ENCODE results near the gene ANXA11. TPM values are rescaled to one million over a fixed set of nuclear protein-coding genes. Genes with fewer than 3 reads are reported as not detected.
"Not testable (repeated sequence)": the region's sequence is repeated elsewhere in the genome, so short reads cannot be mapped to it uniquely, and the experiment has no call there.

The ANXA11 gene
- total RNA-seq (100 to 1,000 TPM; 196 to 222 (median 208) TPM), total RNA-seq (69.5 to 354 (median 230) reads per million in 29 experiments)
- 172 TPM for total RNA-seq (2013)

DNA sequence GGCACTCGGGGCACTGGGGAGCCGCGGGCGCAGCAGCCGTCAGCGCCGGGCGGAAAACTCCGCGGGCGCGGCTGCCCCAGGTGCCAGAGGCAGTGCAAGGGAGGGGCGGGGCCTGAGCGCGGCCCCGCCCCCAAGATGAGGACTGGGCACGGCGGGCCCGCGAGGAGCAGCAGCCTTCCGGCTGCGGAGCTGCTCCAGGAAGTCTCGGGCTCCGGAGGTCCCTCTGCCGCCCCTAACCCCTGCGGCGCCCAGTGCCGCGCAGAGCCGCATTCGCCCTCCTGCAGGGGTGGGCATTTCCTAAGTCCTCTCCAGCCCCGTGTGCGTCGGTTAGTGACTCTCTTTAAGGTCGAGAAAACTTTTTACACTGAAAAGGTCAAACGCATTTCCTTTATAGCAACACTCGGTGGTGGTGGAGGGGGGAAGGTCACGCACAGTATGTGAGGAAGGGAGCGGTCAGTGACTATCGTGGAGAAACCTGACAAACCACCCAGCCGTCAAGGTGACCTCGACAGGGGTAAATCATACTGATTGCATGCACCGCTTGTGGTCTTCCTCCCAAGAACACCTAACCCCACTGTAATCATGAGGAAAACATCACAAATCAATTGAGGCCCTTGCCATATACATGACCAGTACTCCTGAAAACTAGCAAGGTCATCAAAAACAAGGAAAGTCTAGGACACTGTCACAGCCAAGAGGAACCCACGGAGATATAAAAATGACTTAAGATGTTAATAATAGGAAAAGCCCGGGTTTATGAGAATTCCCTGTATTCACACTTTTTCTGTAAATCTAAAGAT is at the start of gene ANXA11:
ANXA11 (minus strand) TSS at position 61 of the 800 bp plus-strand sequence. CDS start 32,676 bp downstream, outside the sequence.
- H3K27me3 ChIP-seq (replicated peaks in 1 of 2; ENCODE audit: control insufficient read depth in 2 of 2, extremely low read depth in 1 of 2, insufficient read depth in 2 of 2, low read length in 1 of 2), result no peaks in the 10 kb centered on the region
- Mint-ChIP-seq H3K27me3 (no peaks in the 10 kb centered on the region), H3K36me3 (peaks cover 12% of the 10 kb centered on the region), H3K4me1 (peaks cover 50 to 65% (median 52%) of the 10 kb centered on the region in 3 donors), H3K27ac (peak within 1 kb of the TSS; percentile 94 to 95), H3K9me3 (no peaks in the 10 kb centered on the region), H3K4me3 (peak within 1 kb of the TSS; percentile 83 to 98 (median 97))
- peak within 1 kb of the TSS; percentile 85 for H3K27ac ChIP-seq (ENCODE audit: low read length)
- POLR2A ChIA-PET, result interaction anchor here (0.6 kb wide), 3 partner anchors 18 to 760 kb away, joined by 3 to 5 read pairs (median 4); partner anchors contain the start of gene ZCCHC24 (in 1 of the 2)
- H3K4me3 ChIP-seq (ENCODE audit: control insufficient read depth in 1 of 2, extremely low read depth in 1 of 2, low read length in 1 of 2), result peak within 1 kb of the TSS; percentile 72 to 94
- ATAC-seq (replicated peaks in 1 of 4), result peak; percentile 85 to 87 (median 85)
- peak; percentile 72 to 89 (median 83) for DNase-seq
- H3K4me1 ChIP-seq (ENCODE audit: control insufficient read depth in 1 of 2, extremely low read depth in 1 of 2, insufficient read depth in 2 of 2, low read length in 2 of 2), result peaks cover 26 to 48% of the 10 kb centered on the region in 2 experiments
- under 1% methylated on average over 31 of the region's 45 CpGs for WGBS (ENCODE audit: insufficient coverage)
- H3K9me3 ChIP-seq, result no peaks in the 10 kb centered on the region
- H3K36me3 ChIP-seq (ENCODE audit: control insufficient read depth in 2 of 2, extremely low read depth in 1 of 2, insufficient read depth in 1 of 2, low read length in 1 of 2), result peaks cover 0 to 7% of the 10 kb centered on the region in 2 donors
- CTCF ChIA-PET, result interaction anchor here in 1 of 2 donors (0.6 to 1.0 kb wide), 2 partner anchors 18 kb away, joined by 3 to 5 read pairs; no protein-coding TSS in a partner anchor

DNA sequence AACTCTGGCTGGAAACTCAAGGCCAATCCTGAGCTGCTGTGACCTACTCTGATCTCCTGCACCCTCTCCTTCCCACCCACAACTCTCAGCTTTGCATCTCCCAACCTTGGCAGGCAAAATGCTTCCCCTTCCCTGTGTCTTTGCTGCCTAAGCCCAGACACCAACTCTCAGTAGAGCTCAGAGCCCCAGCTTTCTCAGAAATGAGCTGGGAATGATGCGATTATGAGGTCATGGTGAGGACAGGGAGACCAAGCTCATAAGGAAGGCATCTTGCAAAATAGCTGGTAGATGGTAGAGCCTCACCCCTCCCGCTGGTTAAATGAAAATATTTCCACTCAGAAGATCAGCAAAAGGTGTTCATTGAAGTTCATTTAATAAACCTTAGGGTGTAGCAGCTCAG is 49.4 kb upstream of the ANXA11 start:
- CTCF ChIA-PET; H3K9me3 ChIP-seq; POLR2A ChIA-PET; ATAC-seq (replicated peaks in 1 of 4); H3K27ac Mint-ChIP-seq; H3K4me1 ChIP-seq (ENCODE audit: control insufficient read depth in 1 of 2, extremely low read depth in 1 of 2, insufficient read depth in 2 of 2, low read length in 2 of 2); H3K4me3 Mint-ChIP-seq; H3K9me3 Mint-ChIP-seq; H3K27ac ChIP-seq (ENCODE audit: low read length); H3K4me3 ChIP-seq (ENCODE audit: control insufficient read depth in 1 of 2, extremely low read depth in 1 of 2, low read length in 1 of 2); H3K36me3 ChIP-seq (ENCODE audit: control insufficient read depth in 2 of 2, extremely low read depth in 1 of 2, insufficient read depth in 1 of 2, low read length in 1 of 2); DNase-seq; H3K36me3 Mint-ChIP-seq; H3K27me3 ChIP-seq (replicated peaks in 1 of 2; ENCODE audit: control insufficient read depth in 2 of 2, extremely low read depth in 1 of 2, insufficient read depth in 2 of 2, low read length in 1 of 2); H3K4me1 Mint-ChIP-seq: not testable (repeated sequence)
- peaks cover 19 to 20% of the 10 kb centered on the region in 2 donors for H3K27me3 Mint-ChIP-seq
- WGBS (ENCODE audit: insufficient coverage), result no CpG with 5 or more reads among the region's 2 CpGs

DNA sequence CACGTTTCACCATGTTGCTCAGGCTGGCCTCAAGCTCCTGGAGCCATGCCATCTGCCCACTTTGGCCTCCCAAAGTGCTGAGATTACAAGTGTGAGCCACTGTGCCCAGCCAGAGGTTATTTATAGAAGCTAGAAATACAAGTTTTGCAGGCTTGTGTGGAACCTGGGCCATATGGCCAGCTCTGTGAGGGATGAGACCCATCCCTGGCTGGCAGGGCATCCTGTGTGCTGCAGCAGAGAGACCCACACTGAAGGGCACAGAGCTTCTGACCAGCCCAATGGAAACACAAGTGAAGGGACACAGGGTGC is 48.6 kb upstream of the ANXA11 start:
- H3K27ac ChIP-seq (ENCODE audit: low read length); H3K36me3 ChIP-seq (ENCODE audit: control insufficient read depth in 2 of 2, extremely low read depth in 1 of 2, insufficient read depth in 1 of 2, low read length in 1 of 2); H3K4me1 ChIP-seq (ENCODE audit: control insufficient read depth in 1 of 2, extremely low read depth in 1 of 2, insufficient read depth in 2 of 2, low read length in 2 of 2); ATAC-seq (replicated peaks in 1 of 4); H3K9me3 Mint-ChIP-seq; H3K4me3 Mint-ChIP-seq; H3K27me3 ChIP-seq (replicated peaks in 1 of 2; ENCODE audit: control insufficient read depth in 2 of 2, extremely low read depth in 1 of 2, insufficient read depth in 2 of 2, low read length in 1 of 2); H3K27ac Mint-ChIP-seq; CTCF ChIA-PET; H3K36me3 Mint-ChIP-seq; H3K4me3 ChIP-seq (ENCODE audit: control insufficient read depth in 1 of 2, extremely low read depth in 1 of 2, low read length in 1 of 2); POLR2A ChIA-PET; H3K9me3 ChIP-seq; DNase-seq; H3K4me1 Mint-ChIP-seq: not testable (repeated sequence)
- peaks cover 19 to 20% of the 10 kb centered on the region in 2 donors for H3K27me3 Mint-ChIP-seq
- no CpG with 5 or more reads among the region's 1 CpG for WGBS (ENCODE audit: insufficient coverage)

GRCh38 chr10:80253266-80253962 is 48.1 kb upstream of the ANXA11 start:
- Histone ChIP-seq H3K27me3 (replicated peaks in 1 of 2; ENCODE audit: control insufficient read depth in 2 of 2, extremely low read depth in 1 of 2, insufficient read depth in 2 of 2, low read length in 1 of 2) (peaks cover 0 to 9% of the 10 kb centered on the region in 2 experiments), H3K36me3 (ENCODE audit: control insufficient read depth in 2 of 2, extremely low read depth in 1 of 2, insufficient read depth in 1 of 2, low read length in 1 of 2) (no peaks in the 10 kb centered on the region), H3K27ac (ENCODE audit: low read length) (no peak overlapping the region), H3K4me3 (ENCODE audit: control insufficient read depth in 1 of 2, extremely low read depth in 1 of 2, low read length in 1 of 2) (no peak overlapping the region), H3K4me1 (ENCODE audit: control insufficient read depth in 1 of 2, extremely low read depth in 1 of 2, insufficient read depth in 2 of 2, low read length in 2 of 2) (peaks cover 0 to 9% of the 10 kb centered on the region in 2 experiments), H3K9me3 (no peaks in the 10 kb centered on the region)
- Mint-ChIP-seq H3K36me3 (no peaks in the 10 kb centered on the region), H3K27me3 (peaks cover 19 to 20% of the 10 kb centered on the region in 2 donors), H3K9me3 (no peaks in the 10 kb centered on the region), H3K27ac (peak overlapping the region in 1 of 2 donors; percentile 4), H3K4me1 (peaks cover 0 to 7% (median 6%) of the 10 kb centered on the region in 3 donors), H3K4me3 (no peak overlapping the region)
- DNase-seq (no peak), ATAC-seq (replicated peaks in 1 of 4) (peak in 1 of 4 experiments; percentile 54)
- ChIA-PET POLR2A (no interaction called here), CTCF (no interaction called here)
- 56% methylated on average over 3 of the region's 5 CpGs for WGBS (ENCODE audit: insufficient coverage)

DNA sequence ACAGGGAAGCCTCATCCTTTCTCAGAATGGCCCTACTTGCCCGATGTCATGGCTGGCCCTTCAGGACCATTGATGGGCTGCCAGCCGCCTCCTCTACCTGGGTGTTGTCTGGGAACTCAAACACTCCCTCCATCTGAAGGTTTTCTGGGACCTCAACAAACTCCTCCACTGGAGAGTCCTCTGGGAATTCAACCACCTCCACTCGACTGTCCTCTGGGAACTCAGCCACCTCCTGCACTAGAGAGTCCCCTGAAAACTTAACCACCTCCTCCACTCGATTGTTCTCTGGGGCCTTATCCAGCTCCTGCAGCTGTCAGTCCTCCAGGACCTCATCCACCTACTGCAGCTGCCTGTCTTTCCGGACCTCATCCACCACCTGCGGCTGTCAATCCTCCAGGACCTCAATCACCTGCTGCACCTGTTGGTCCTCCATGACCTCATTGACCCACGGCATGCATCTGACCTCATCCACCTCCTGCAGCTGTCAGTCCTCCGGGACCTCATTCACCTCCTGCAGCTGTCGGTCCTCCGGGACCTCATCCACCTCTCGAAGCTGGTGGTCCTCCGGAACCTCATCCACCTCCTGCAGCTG is 47.1 kb upstream of the ANXA11 start:
- H3K36me3 Mint-ChIP-seq, result no peaks in the 10 kb centered on the region
- no peaks in the 10 kb centered on the region for H3K9me3 Mint-ChIP-seq
- CTCF ChIA-PET, result no interaction called here
- Histone ChIP-seq H3K27ac (ENCODE audit: low read length) (no peak overlapping the region), H3K36me3 (ENCODE audit: control insufficient read depth in 2 of 2, extremely low read depth in 1 of 2, insufficient read depth in 1 of 2, low read length in 1 of 2) (no peaks in the 10 kb centered on the region), H3K4me1 (ENCODE audit: control insufficient read depth in 1 of 2, extremely low read depth in 1 of 2, insufficient read depth in 2 of 2, low read length in 2 of 2) (peaks cover 0 to 9% of the 10 kb centered on the region in 2 experiments), H3K9me3 (no peaks in the 10 kb centered on the region), H3K27me3 (replicated peaks in 1 of 2; ENCODE audit: control insufficient read depth in 2 of 2, extremely low read depth in 1 of 2, insufficient read depth in 2 of 2, low read length in 1 of 2) (peaks cover 0 to 9% of the 10 kb centered on the region in 2 experiments), H3K4me3 (ENCODE audit: control insufficient read depth in 1 of 2, extremely low read depth in 1 of 2, low read length in 1 of 2) (no peak overlapping the region)
- no peak for ATAC-seq (replicated peaks in 1 of 4)
- no peak for DNase-seq
- H3K4me1 Mint-ChIP-seq, result peaks cover 0 to 7% (median 6%) of the 10 kb centered on the region in 3 donors
- peaks cover 19 to 20% of the 10 kb centered on the region in 2 donors for H3K27me3 Mint-ChIP-seq
- POLR2A ChIA-PET, result no interaction called here
- H3K27ac Mint-ChIP-seq, result no peak overlapping the region
- no peak overlapping the region for H3K4me3 Mint-ChIP-seq
- 88% methylated on average over 11 of the region's 12 CpGs for WGBS (ENCODE audit: insufficient coverage)

GRCh38 chr10:80251703-80252280 is 46.5 kb upstream of the ANXA11 start:
- H3K4me1 Mint-ChIP-seq; ATAC-seq (replicated peaks in 1 of 4); H3K4me3 Mint-ChIP-seq; H3K36me3 ChIP-seq (ENCODE audit: control insufficient read depth in 2 of 2, extremely low read depth in 1 of 2, insufficient read depth in 1 of 2, low read length in 1 of 2); H3K4me3 ChIP-seq (ENCODE audit: control insufficient read depth in 1 of 2, extremely low read depth in 1 of 2, low read length in 1 of 2); H3K9me3 ChIP-seq; H3K36me3 Mint-ChIP-seq; H3K9me3 Mint-ChIP-seq; CTCF ChIA-PET; H3K4me1 ChIP-seq (ENCODE audit: control insufficient read depth in 1 of 2, extremely low read depth in 1 of 2, insufficient read depth in 2 of 2, low read length in 2 of 2); H3K27me3 ChIP-seq (replicated peaks in 1 of 2; ENCODE audit: control insufficient read depth in 2 of 2, extremely low read depth in 1 of 2, insufficient read depth in 2 of 2, low read length in 1 of 2); DNase-seq; H3K27ac Mint-ChIP-seq; H3K27ac ChIP-seq (ENCODE audit: low read length); POLR2A ChIA-PET: not testable (repeated sequence)
- no CpG with 5 or more reads among the region's 4 CpGs for WGBS (ENCODE audit: insufficient coverage)
- H3K27me3 Mint-ChIP-seq, result peaks cover 19 to 20% of the 10 kb centered on the region in 2 donors
